ENCODE results near the gene NFX1.

GRCh38 chr9:33320230-33320567, 29.9 kb downstream of the NFX1 start:
- TF ChIP-seq, protein P1, sequence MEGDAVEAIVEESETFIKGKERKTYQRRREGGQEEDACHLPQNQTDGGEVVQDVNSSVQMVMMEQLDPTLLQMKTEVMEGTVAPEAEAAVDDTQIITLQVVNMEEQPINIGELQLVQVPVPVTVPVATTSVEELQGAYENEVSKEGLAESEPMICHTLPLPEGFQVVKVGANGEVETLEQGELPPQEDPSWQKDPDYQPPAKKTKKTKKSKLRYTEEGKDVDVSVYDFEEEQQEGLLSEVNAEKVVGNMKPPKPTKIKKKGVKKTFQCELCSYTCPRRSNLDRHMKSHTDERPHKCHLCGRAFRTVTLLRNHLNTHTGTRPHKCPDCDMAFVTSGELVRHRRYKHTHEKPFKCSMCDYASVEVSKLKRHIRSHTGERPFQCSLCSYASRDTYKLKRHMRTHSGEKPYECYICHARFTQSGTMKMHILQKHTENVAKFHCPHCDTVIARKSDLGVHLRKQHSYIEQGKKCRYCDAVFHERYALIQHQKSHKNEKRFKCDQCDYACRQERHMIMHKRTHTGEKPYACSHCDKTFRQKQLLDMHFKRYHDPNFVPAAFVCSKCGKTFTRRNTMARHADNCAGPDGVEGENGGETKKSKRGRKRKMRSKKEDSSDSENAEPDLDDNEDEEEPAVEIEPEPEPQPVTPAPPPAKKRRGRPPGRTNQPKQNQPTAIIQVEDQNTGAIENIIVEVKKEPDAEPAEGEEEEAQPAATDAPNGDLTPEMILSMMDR (IDR thresholded peaks at IDR 0.05) = no peak
- no peak for TF ChIP-seq POLR2AphosphoS5 (IDR thresholded peaks at IDR 0.05)

All from stomach (tissue), 4 donors.